Measurements from ENCODE around the gene PRKACA.
"Not testable (repeated sequence)": the region's sequence is repeated elsewhere in the genome, so short reads cannot be mapped to it uniquely, and the experiment has no call there.

PRKACA gene

DNA sequence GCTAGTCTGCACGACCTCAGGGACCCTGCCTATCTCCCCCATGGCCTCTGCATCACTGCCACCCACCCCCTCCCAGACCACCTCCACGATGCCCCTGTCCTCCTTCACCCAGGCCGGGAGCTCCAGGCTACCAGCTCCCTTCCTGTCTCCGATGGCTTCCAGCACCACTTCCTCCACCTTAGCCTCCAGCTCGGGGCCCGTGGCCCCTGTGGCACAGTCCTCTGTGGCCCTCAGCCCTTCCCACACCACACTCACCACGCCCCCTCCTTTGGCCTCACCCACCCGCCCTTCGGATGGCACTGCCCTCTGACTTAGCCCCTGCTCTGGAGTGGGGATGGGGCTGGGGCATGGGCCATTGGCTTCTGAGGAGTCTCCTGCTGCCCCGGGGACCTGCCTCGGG lies 62.8 kb downstream of the PRKACA start:
- DNase-seq (ENCODE audit: low read depth): no peak
- H3K4me3 ChIP-seq (ENCODE audit: low read depth, low read length): no peak overlapping the region
- TF ChIP-seq, protein P1, sequence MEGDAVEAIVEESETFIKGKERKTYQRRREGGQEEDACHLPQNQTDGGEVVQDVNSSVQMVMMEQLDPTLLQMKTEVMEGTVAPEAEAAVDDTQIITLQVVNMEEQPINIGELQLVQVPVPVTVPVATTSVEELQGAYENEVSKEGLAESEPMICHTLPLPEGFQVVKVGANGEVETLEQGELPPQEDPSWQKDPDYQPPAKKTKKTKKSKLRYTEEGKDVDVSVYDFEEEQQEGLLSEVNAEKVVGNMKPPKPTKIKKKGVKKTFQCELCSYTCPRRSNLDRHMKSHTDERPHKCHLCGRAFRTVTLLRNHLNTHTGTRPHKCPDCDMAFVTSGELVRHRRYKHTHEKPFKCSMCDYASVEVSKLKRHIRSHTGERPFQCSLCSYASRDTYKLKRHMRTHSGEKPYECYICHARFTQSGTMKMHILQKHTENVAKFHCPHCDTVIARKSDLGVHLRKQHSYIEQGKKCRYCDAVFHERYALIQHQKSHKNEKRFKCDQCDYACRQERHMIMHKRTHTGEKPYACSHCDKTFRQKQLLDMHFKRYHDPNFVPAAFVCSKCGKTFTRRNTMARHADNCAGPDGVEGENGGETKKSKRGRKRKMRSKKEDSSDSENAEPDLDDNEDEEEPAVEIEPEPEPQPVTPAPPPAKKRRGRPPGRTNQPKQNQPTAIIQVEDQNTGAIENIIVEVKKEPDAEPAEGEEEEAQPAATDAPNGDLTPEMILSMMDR (IDR thresholded peaks at IDR 0.05; ENCODE audit: low read depth, low read length): no peak
- TF ChIP-seq, protein P2, sequence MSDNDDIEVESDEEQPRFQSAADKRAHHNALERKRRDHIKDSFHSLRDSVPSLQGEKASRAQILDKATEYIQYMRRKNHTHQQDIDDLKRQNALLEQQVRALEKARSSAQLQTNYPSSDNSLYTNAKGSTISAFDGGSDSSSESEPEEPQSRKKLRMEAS (IDR thresholded peaks at IDR 0.05; ENCODE audit: low read depth, low read length): no peak
- TF ChIP-seq POLR2A (IDR thresholded peaks at IDR 0.05; ENCODE audit: extremely low read depth, insufficient read length) (no peak), MYC (IDR thresholded peaks at IDR 0.05; ENCODE audit: low read depth, low read length) (no peak)

DNA sequence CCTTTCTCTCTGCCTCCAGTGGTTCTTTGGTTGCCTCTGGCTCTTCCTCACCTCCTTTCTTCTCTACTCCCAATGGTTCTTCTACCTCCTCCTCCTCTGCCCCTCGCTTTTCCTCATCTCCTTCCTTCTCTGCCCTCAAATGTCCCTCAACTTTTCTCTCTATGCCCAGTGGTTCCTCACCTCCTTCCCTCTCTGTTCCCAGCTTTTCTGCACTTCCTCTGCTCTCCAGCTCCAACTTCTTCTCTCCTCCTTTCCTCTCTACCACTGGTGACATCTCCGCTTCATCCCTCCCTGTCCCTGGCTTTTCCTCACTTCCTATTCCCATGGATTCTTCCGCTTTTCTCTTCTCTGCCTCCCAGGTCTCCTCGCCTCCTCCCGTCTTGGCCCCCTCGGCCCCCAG lies 63.5 kb downstream of the PRKACA start:
- no peak for DNase-seq (ENCODE audit: low read depth)
- no peak overlapping the region for H3K4me3 ChIP-seq (ENCODE audit: low read depth, low read length)
- no peak for TF ChIP-seq MYC (IDR thresholded peaks at IDR 0.05; ENCODE audit: low read depth, low read length)
- TF ChIP-seq, protein P1 (IDR thresholded peaks at IDR 0.05; ENCODE audit: low read depth, low read length): no peak
- TF ChIP-seq, protein P2 (IDR thresholded peaks at IDR 0.05; ENCODE audit: low read depth, low read length): no peak
- no peak for TF ChIP-seq POLR2A (IDR thresholded peaks at IDR 0.05; ENCODE audit: extremely low read depth, insufficient read length)

DNA sequence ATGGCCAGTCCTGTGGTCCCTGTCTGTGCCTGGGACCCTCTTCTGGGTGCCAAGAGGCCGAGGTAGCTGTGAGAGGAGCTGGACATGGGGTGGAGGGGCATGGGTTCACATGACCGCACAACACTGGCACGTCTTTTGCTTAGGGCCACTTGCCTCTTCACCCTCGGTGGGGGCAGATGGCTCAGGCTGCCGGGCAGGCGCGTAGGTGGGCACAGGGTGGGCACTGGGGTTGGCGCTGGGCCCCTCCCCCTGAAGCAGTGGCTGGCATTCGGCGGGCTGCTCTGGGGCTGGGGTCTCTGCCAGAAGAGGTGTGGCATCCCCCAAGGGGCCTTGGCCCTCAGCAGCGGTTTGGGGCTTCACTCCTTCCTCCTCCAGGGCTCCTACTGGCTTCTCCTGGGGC lies 64.1 kb downstream of the PRKACA start:
- TF ChIP-seq, protein P1 (IDR thresholded peaks at IDR 0.05; ENCODE audit: low read depth, low read length): no peak
- TF ChIP-seq, protein P2 (IDR thresholded peaks at IDR 0.05; ENCODE audit: low read depth, low read length): no peak
- TF ChIP-seq MYC (IDR thresholded peaks at IDR 0.05; ENCODE audit: low read depth, low read length) (no peak), POLR2A (IDR thresholded peaks at IDR 0.05; ENCODE audit: extremely low read depth, insufficient read length) (no peak)
- H3K4me3 ChIP-seq (ENCODE audit: low read depth, low read length): no peak overlapping the region
- DNase-seq (ENCODE audit: low read depth): no peak

DNA sequence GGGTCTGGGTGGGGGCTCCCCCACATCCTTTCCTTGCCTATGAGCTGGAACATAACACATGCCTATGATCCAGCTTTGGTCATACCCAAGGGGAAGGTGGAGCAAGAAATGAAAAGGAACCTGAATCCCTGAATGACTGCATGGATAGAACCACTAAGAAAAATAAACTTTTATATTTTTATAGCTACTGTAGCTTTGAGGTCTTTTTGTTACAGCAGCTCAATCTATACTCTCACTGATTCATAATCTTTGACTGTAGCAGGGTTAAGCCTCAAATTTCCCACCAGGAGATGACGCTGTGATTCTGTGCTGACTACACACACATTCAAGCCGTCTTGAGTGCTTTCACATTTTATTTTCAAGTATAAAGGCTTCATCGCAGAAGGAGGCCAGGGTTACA lies 64.5 kb downstream of the PRKACA start:
- TF ChIP-seq POLR2A (IDR thresholded peaks at IDR 0.05; ENCODE audit: extremely low read depth, insufficient read length): no peak
- TF ChIP-seq, protein P1 (IDR thresholded peaks at IDR 0.05; ENCODE audit: low read depth, low read length): no peak
- TF ChIP-seq MYC (IDR thresholded peaks at IDR 0.05; ENCODE audit: low read depth, low read length): no peak
- TF ChIP-seq, protein P2 (IDR thresholded peaks at IDR 0.05; ENCODE audit: low read depth, low read length): no peak
- no peak for DNase-seq (ENCODE audit: low read depth)
- no peak overlapping the region for H3K4me3 ChIP-seq (ENCODE audit: low read depth, low read length)

- no peak for DNase-seq (ENCODE audit: low read depth)
- H3K4me3 ChIP-seq (ENCODE audit: low read depth, low read length): no peak overlapping the region
- TF ChIP-seq, protein P1 (IDR thresholded peaks at IDR 0.05; ENCODE audit: low read depth, low read length): no peak
- TF ChIP-seq, protein P2 (IDR thresholded peaks at IDR 0.05; ENCODE audit: low read depth, low read length): no peak
- TF ChIP-seq POLR2A (IDR thresholded peaks at IDR 0.05; ENCODE audit: extremely low read depth, insufficient read length): no peak
- no peak for TF ChIP-seq MYC (IDR thresholded peaks at IDR 0.05; ENCODE audit: low read depth, low read length)
Observed at GRCh38 chr19:14052470-14052869, 65.1 kb downstream of the PRKACA start.

DNA sequence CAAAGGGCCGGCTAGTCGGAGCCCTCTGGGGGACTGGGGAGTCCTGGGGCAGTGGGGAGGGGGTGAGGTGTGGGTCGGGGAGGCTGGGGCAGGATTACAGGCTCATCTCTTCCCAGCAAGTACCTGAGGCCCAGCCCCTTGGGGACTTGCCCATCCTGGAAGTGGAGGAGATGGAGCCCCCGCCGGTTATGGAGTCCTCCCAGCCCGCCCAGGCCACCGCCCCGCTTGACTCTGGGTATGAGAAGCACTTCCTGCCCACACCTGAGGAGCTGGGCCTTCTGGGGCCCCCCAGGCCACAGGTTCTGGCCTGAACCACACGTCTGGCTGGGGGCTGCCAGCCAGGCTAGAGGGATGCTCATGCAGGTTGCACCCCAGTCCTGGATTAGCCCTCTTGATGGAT lies 65.6 kb downstream of the PRKACA start:
- no peak for DNase-seq (ENCODE audit: low read depth)
- H3K4me3 ChIP-seq (ENCODE audit: low read depth, low read length): no peak overlapping the region
- TF ChIP-seq MYC (IDR thresholded peaks at IDR 0.05; ENCODE audit: low read depth, low read length) (no peak), POLR2A (IDR thresholded peaks at IDR 0.05; ENCODE audit: extremely low read depth, insufficient read length) (no peak)
- TF ChIP-seq, protein P1 (IDR thresholded peaks at IDR 0.05; ENCODE audit: low read depth, low read length): no peak
- TF ChIP-seq, protein P2 (IDR thresholded peaks at IDR 0.05; ENCODE audit: low read depth, low read length): no peak

DNA sequence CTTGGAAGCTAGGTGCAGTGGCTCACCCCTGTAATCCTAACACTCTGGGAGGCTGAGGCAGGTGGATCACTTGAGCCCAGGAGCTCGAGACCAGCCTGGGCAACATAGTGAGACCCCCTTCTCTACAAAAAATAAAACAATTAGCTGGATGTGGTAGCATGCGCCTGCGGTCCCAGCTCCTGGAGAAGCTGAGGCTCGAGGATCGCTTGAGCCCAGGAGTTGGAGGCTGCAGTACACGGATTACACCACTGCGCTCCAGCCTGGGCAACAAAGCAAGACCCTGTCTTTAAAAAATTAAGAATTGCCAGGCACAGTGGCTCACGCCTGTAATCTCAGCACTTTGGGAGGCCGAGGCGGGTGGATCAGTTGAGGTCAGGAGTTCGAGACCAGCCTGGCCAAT lies 66.6 kb downstream of the PRKACA start:
- not testable (repeated sequence) for DNase-seq (ENCODE audit: low read depth)

More for the DNA sequence above, 66.6 kb downstream of the PRKACA start:
- not testable (repeated sequence) for H3K4me3 ChIP-seq (ENCODE audit: low read depth, low read length)

Data from NB4 (cell line).